DND-41 (cell line): ENCODE results near the gene SLC17A4.

Experiments used
- ATAC-seq: fragments of 200-7000 bp; cut with Tn5 transposase; 3 replicates; pipeline ENCODE4 v1.9.1; 2021; ENCODE audit warnings: low read depth; ENCODE audit not compliant: insufficient read depth
- DNase-seq: peaks from one replicate; pipeline ENCODE4 v3.0.0-alpha.2; 2020
- H2AFZ ChIP-seq: 2 replicates; pipeline ENCODE4 v1.6.0; 2012; ENCODE audit warnings: low read depth, low read length
- H3K27ac ChIP-seq: 2 replicates; pipeline ENCODE4 v1.5.1; 2012; ENCODE audit warnings: low read length, inconsistent platforms
- H3K27me3 ChIP-seq: fragments of 200-600 bp; sonication (generic); 2 replicates; pipeline ENCODE4 v1.6.0; 2012; ENCODE audit warnings: low read length, mild to moderate bottlenecking, inconsistent platforms; ENCODE audit not compliant: insufficient read depth, poor library complexity
- H3K36me3 ChIP-seq: 2 replicates; pipeline ENCODE4 v1.5.1; 2012; ENCODE audit warnings: low read length, inconsistent platforms; ENCODE audit not compliant: insufficient read depth
- H3K4me1 ChIP-seq: 2 replicates; pipeline ENCODE4 v1.5.1; 2012; ENCODE audit warnings: mild to moderate bottlenecking, low read length; ENCODE audit not compliant: insufficient read depth
- H3K4me2 ChIP-seq: 2 replicates; pipeline ENCODE4 v1.6.0; 2012; ENCODE audit warnings: mild to moderate bottlenecking, moderate library complexity, low read length, inconsistent platforms; ENCODE audit not compliant: insufficient read depth
- H3K4me3 ChIP-seq, 2 experiments: fragments of 200-600 bp in 1 of 2; shearing (Covaris generic) in 1 of 2; 2 replicates each; pipeline ENCODE4 v1.5.1; 2012 to 2016; ENCODE audit warnings: inconsistent platforms in 2 of 2, low read length in 2 of 2, mild to moderate bottlenecking in 2 of 2, low read depth in 1 of 2, moderate library complexity in 1 of 2
- H3K79me2 ChIP-seq: 2 replicates; pipeline ENCODE4 v1.6.0; 2012; ENCODE audit warnings: low read length, inconsistent platforms; ENCODE audit not compliant: insufficient read depth
- H3K9ac ChIP-seq: 2 replicates; pipeline ENCODE4 v1.6.0; 2012; ENCODE audit warnings: low read depth, mild to moderate bottlenecking, inconsistent platforms, low read length, moderate library complexity
- H3K9me3 ChIP-seq: 2 replicates; pipeline ENCODE4 v1.5.1; 2012; ENCODE audit warnings: low read length, moderate library complexity, mild to moderate bottlenecking, inconsistent platforms; ENCODE audit not compliant: insufficient read depth, severe bottlenecking
- H4K20me1 ChIP-seq: 2 replicates; pipeline ENCODE4 v1.6.0; 2012; ENCODE audit warnings: low read length; ENCODE audit not compliant: insufficient read depth
- CTCF ChIP-seq: IDR thresholded peaks from 2 replicates; pipeline ENCODE4 v1.5.1; 2012; ENCODE audit warnings: borderline replicate concordance, low read length, moderate library complexity, mild to moderate bottlenecking; ENCODE audit not compliant: poor library complexity, severe bottlenecking; ENCODE audit errors: extremely low read depth
- EZH2 ChIP-seq: IDR thresholded peaks from 3 replicates; pipeline ENCODE4 v1.6.1; 2012; ENCODE audit warnings: borderline replicate concordance, low read depth, mild to moderate bottlenecking, moderate library complexity, low read length, inconsistent platforms; ENCODE audit not compliant: severe bottlenecking

The SLC17A4 gene

GRCh38 chr6:25717866-25718740 is 36.4 kb upstream of the SLC17A4 start:
- peaks cover 14% of the 10 kb centered on the region for H3K27me3 ChIP-seq
- H3K9ac ChIP-seq, result no peak overlapping the region
- no peak for ATAC-seq
- DNase-seq, result no peak
- TF ChIP-seq EZH2 (no peak), CTCF (peak; percentile 60)
- no peak overlapping the region for H3K4me2 ChIP-seq
- no peak overlapping the region for H2AFZ ChIP-seq
- no peak overlapping the region for H3K27ac ChIP-seq
- no peaks in the 10 kb centered on the region for H3K79me2 ChIP-seq
- H3K9me3 ChIP-seq, result no peaks in the 10 kb centered on the region
- no peaks in the 10 kb centered on the region for H3K4me1 ChIP-seq
- H3K4me3 ChIP-seq, result no peak overlapping the region
- H4K20me1 ChIP-seq, result no peaks in the 10 kb centered on the region
- H3K36me3 ChIP-seq, result no peaks in the 10 kb centered on the region

- no peaks in the 10 kb centered on the region for H4K20me1 ChIP-seq
- no peaks in the 10 kb centered on the region for H3K4me1 ChIP-seq
- H2AFZ ChIP-seq, result no peak overlapping the region
These were observed 28.2 kb upstream of the SLC17A4 start for GRCh38 chr6:25726122-25726911.

GRCh38 chr6:25727028-25727427 is 27.5 kb upstream of the SLC17A4 start:
- Histone ChIP-seq H3K9me3 (no peaks in the 10 kb centered on the region), H3K36me3 (no peaks in the 10 kb centered on the region), H3K79me2 (no peaks in the 10 kb centered on the region), H2AFZ (no peak overlapping the region), H3K4me3 (no peak overlapping the region), H3K27ac (no peak overlapping the region), H3K4me1 (no peaks in the 10 kb centered on the region), H3K4me2 (no peak overlapping the region), H4K20me1 (no peaks in the 10 kb centered on the region), H3K9ac (no peak overlapping the region), H3K27me3 (peaks cover 10% of the 10 kb centered on the region)
- ATAC-seq (no peak), DNase-seq (no peak)
- no peak for TF ChIP-seq CTCF
- TF ChIP-seq EZH2, result no peak

More at GRCh38 chr6:25726122-25726911, 28.2 kb upstream of the SLC17A4 start:
- H3K4me3 ChIP-seq, result no peak overlapping the region
- DNase-seq (no peak), ATAC-seq (no peak)
- no peak overlapping the region for H3K4me2 ChIP-seq
- H3K27ac ChIP-seq, result no peak overlapping the region
- TF ChIP-seq CTCF (no peak), EZH2 (no peak)
- H3K9ac ChIP-seq, result no peak overlapping the region
- peaks cover 10% of the 10 kb centered on the region for H3K27me3 ChIP-seq
- H3K36me3 ChIP-seq, result no peaks in the 10 kb centered on the region
- H3K9me3 ChIP-seq, result no peaks in the 10 kb centered on the region
- H3K79me2 ChIP-seq, result no peaks in the 10 kb centered on the region
